Measurements from ENCODE around the gene FOXJ3. TPM values are rescaled to one million over a fixed set of nuclear protein-coding genes. Genes with fewer than 3 reads are reported as not detected.
"Not testable (repeated sequence)": the region's sequence is repeated elsewhere in the genome, so short reads cannot be mapped to it uniquely, and the experiment has no call there.

The FOXJ3 gene
- total RNA-seq, 2 experiments from 2014 or later: 39.3 to 41.9 TPM

GRCh38 chr1:42206930-42207329 lies 128.1 kb downstream of the FOXJ3 start:
- not testable (repeated sequence) for H3K4me1 Mint-ChIP-seq, H3K27me3 Mint-ChIP-seq, DNase-seq, ATAC-seq, H3K27ac Mint-ChIP-seq, H3K4me3 Mint-ChIP-seq
- peaks cover 68% of the 10 kb centered on the region for H3K36me3 Mint-ChIP-seq
- H3K9me3 Mint-ChIP-seq (ENCODE audit: low read depth): peaks cover 17% of the 10 kb centered on the region
- CTCF ChIA-PET: interaction anchor here (1.0 kb wide), 1 partner anchor 34 kb away, joined by 4 read pairs; no protein-coding TSS in a partner anchor

DNA sequence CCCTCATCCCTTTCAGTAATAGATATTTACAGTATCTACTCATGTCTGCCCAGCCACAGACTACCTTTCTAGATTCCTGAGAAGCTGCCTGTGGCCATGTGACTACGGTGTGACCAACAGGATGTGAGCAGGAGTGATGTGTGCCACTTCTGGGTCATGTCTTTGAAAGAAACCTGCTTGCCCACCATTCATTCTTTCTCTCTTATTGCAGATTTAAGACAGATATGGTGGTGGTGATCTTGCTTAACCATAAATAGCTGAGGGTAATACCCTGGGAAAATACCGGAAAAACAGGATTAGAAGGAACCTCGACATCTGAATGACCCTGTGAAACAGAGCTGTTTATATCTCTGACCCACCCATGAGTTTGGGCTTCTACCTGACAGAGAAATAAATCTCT lies 128.9 kb downstream of the FOXJ3 start:
- no peak overlapping the region for H3K27ac Mint-ChIP-seq
- ATAC-seq (no peak), DNase-seq (no peak)
- peaks cover 67% of the 10 kb centered on the region for H3K36me3 Mint-ChIP-seq
- H3K9me3 Mint-ChIP-seq (ENCODE audit: low read depth): peaks cover 17% of the 10 kb centered on the region
- no peaks in the 10 kb centered on the region for H3K27me3 Mint-ChIP-seq
- H3K4me1 Mint-ChIP-seq: peaks cover 9% of the 10 kb centered on the region
- CTCF ChIA-PET: interaction anchor here (1.0 kb wide), 1 partner anchor 33 kb away, joined by 4 read pairs; no protein-coding TSS in a partner anchor
- no peak overlapping the region for H3K4me3 Mint-ChIP-seq

DNA sequence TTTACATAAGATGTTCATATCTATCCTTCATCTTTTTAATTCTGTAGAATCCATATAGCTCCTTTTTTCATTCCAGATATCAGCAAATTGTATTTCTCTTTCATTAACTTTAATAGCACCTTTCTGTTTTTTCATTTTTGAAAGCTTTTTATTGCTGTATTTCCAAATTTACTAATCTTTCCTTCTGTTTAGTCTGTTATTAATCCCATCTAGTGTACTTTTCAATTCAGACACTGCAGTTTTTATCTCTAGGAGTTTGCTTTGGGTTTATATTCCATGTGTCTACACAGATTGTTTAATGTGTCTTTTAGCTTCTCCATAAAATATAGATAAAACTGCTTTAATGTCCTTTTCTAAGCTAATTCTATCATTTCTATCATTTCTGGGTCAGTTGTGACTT lies 133.0 kb downstream of the FOXJ3 start:
- ATAC-seq (no peak), DNase-seq (no peak)
- H3K4me1 Mint-ChIP-seq: peaks cover 5% of the 10 kb centered on the region
- H3K4me3 Mint-ChIP-seq: no peak overlapping the region
- H3K27me3 Mint-ChIP-seq: no peaks in the 10 kb centered on the region
- CTCF ChIA-PET: interaction anchor here (1.5 kb wide), 1 partner anchor 28 kb away, joined by 3 read pairs; no protein-coding TSS in a partner anchor
- no peak overlapping the region for H3K27ac Mint-ChIP-seq
- peaks cover 61% of the 10 kb centered on the region for H3K36me3 Mint-ChIP-seq
- H3K9me3 Mint-ChIP-seq (ENCODE audit: low read depth): peaks cover 9% of the 10 kb centered on the region

GRCh38 chr1:42198251-42198650 lies 136.8 kb downstream of the FOXJ3 start:
- no peak for ATAC-seq
- no peaks in the 10 kb centered on the region for H3K27me3 Mint-ChIP-seq
- no peak for DNase-seq
- H3K27ac Mint-ChIP-seq: no peak overlapping the region
- H3K4me1 Mint-ChIP-seq: no peaks in the 10 kb centered on the region
- H3K4me3 Mint-ChIP-seq: no peak overlapping the region
- H3K36me3 Mint-ChIP-seq: peaks cover 48% of the 10 kb centered on the region
- CTCF ChIA-PET: no interaction called here
- H3K9me3 Mint-ChIP-seq (ENCODE audit: low read depth): peaks cover 6% of the 10 kb centered on the region

DNA sequence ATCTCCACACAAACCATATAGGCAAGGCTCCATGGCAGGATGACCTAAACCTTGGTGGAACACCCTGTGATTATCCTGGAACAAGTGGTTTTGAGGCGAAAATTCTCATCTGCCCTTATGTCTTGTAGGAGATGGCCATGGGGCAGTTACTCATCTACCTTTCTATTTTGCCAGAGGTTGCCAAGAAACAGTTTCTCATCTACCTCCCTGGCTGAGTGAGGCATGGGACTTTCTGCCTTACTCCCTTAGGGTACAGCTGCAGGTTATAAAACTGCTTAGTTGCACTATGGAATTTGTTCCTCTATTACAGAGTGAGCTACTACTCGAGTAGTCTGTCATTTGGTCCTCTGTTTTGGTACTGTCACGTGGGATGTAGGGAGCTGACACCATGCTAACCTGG lies 139.2 kb downstream of the FOXJ3 start:
- H3K27ac Mint-ChIP-seq: no peak overlapping the region
- no peak overlapping the region for H3K4me3 Mint-ChIP-seq
- H3K36me3 Mint-ChIP-seq: peaks cover 36% of the 10 kb centered on the region
- no peaks in the 10 kb centered on the region for H3K27me3 Mint-ChIP-seq
- ATAC-seq (no peak), DNase-seq (no peak)
- peaks cover 7% of the 10 kb centered on the region for H3K4me1 Mint-ChIP-seq
- no peaks in the 10 kb centered on the region for H3K9me3 Mint-ChIP-seq (ENCODE audit: low read depth)
- CTCF ChIA-PET: no interaction called here

- peaks cover 38% of the 10 kb centered on the region for H3K36me3 Mint-ChIP-seq
- peaks cover 7% of the 10 kb centered on the region for H3K4me1 Mint-ChIP-seq
- no peak overlapping the region for H3K27ac Mint-ChIP-seq
- H3K4me3 Mint-ChIP-seq: no peak overlapping the region
- CTCF ChIA-PET: interaction anchor here (1.1 to 2.0 kb wide), 2 partner anchors 18 to 33 kb away, joined by 3 to 7 read pairs; no protein-coding TSS in a partner anchor
- H3K27me3 Mint-ChIP-seq: no peaks in the 10 kb centered on the region
- DNase-seq: no peak
- no peaks in the 10 kb centered on the region for H3K9me3 Mint-ChIP-seq (ENCODE audit: low read depth)
- no peak for ATAC-seq
These were observed 142.9 kb downstream of the FOXJ3 start for GRCh38 chr1:42192106-42192505.

DNA sequence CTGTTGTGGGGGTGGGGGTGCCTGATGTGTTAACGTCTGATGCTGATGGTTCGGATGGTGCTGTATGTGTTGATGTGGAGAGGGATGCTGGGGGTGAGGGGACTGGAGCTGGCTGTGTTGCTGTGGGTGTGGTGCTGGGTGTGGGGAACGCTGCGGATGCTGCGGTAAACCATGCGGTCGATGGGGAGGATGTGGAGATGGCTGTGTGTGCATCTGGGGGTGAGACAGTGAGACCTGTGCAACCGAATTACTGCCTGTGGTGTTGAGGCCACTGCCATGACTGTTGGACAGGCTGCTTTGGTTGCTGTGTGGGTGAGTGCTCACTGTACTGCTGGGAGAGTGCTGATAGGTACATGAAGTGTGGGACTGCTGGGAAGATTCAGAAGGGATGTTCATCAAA lies 143.7 kb downstream of the FOXJ3 start:
- H3K36me3 Mint-ChIP-seq: peaks cover 36% of the 10 kb centered on the region

GRCh38 chr1:42189931-42190853 lies 144.8 kb downstream of the FOXJ3 start:
- DNase-seq (no peak), ATAC-seq (no peak)
- H3K36me3 Mint-ChIP-seq: peaks cover 43% of the 10 kb centered on the region
- H3K4me3 Mint-ChIP-seq: no peak overlapping the region
- H3K9me3 Mint-ChIP-seq (ENCODE audit: low read depth): no peaks in the 10 kb centered on the region
- CTCF ChIA-PET: interaction anchor here (0.9 kb wide), 1 partner anchor 16 kb away, joined by 3 read pairs; no protein-coding TSS in a partner anchor
- no peaks in the 10 kb centered on the region for H3K27me3 Mint-ChIP-seq
- peaks cover 10% of the 10 kb centered on the region for H3K4me1 Mint-ChIP-seq
- no peak overlapping the region for H3K27ac Mint-ChIP-seq

More for the DNA sequence above, 143.7 kb downstream of the FOXJ3 start:
- Mint-ChIP-seq H3K27me3 (no peaks in the 10 kb centered on the region), H3K4me1 (peaks cover 7% of the 10 kb centered on the region), H3K9me3 (ENCODE audit: low read depth) (no peaks in the 10 kb centered on the region), H3K4me3 (no peak overlapping the region), H3K27ac (no peak overlapping the region)
- DNase-seq: no peak
- no peak for ATAC-seq
- CTCF ChIA-PET: interaction anchor here (0.9 to 2.0 kb wide), 2 partner anchors 18 kb away, joined by 3 to 7 read pairs; no protein-coding TSS in a partner anchor

DNA sequence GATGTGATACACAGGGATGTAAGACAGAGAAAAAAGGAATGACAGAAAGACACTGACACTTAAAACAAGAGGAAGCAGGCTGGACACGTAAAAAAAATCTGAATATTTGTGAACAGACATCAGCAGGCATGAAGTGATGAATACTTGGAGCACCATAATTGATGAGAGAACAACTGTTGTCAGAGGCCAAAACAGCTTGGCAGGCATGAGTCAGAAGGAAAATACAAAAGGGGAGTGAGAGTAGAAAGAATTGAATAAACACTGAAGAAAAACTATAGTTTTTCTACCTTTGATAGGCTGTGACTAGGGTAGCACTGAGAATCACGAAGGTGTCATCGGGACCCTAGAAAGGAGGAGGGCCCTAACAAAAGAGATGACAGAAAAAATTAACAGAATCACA lies 148.9 kb downstream of the FOXJ3 start:
- DNase-seq (no peak), ATAC-seq (no peak)
- Mint-ChIP-seq H3K4me3 (no peak overlapping the region), H3K9me3 (ENCODE audit: low read depth) (no peaks in the 10 kb centered on the region), H3K27me3 (no peaks in the 10 kb centered on the region), H3K36me3 (peaks cover 35% of the 10 kb centered on the region), H3K27ac (peak overlapping the region; percentile 22), H3K4me1 (peaks cover 6% of the 10 kb centered on the region)
- CTCF ChIA-PET: interaction anchor here (0.8 kb wide), 1 partner anchor 13 kb away, joined by 3 read pairs; no protein-coding TSS in a partner anchor

- Mint-ChIP-seq H3K27ac (no peak overlapping the region), H3K27me3 (no peaks in the 10 kb centered on the region), H3K4me3 (no peak overlapping the region), H3K4me1 (peaks cover 5% of the 10 kb centered on the region), H3K36me3 (peaks cover 31% of the 10 kb centered on the region), H3K9me3 (ENCODE audit: low read depth) (no peaks in the 10 kb centered on the region)
- no peak for ATAC-seq
- CTCF ChIA-PET: interaction anchor here (1.6 kb wide), 1 partner anchor 11 kb away, joined by 5 read pairs; no protein-coding TSS in a partner anchor
- DNase-seq: no peak
These were observed 150.4 kb downstream of the FOXJ3 start for GRCh38 chr1:42184616-42185015.

- Mint-ChIP-seq H3K36me3 (peaks cover 27% of the 10 kb centered on the region), H3K4me3 (no peak overlapping the region), H3K4me1 (peaks cover 5% of the 10 kb centered on the region), H3K27me3 (no peaks in the 10 kb centered on the region), H3K9me3 (ENCODE audit: low read depth) (no peaks in the 10 kb centered on the region), H3K27ac (no peak overlapping the region)
- DNase-seq: no peak
- CTCF ChIA-PET: interaction anchor here (1.6 kb wide), 1 partner anchor 11 kb away, joined by 5 read pairs; no protein-coding TSS in a partner anchor
- ATAC-seq: no peak
These were observed 151.1 kb downstream of the FOXJ3 start for GRCh38 chr1:42183957-42184268.

DNA sequence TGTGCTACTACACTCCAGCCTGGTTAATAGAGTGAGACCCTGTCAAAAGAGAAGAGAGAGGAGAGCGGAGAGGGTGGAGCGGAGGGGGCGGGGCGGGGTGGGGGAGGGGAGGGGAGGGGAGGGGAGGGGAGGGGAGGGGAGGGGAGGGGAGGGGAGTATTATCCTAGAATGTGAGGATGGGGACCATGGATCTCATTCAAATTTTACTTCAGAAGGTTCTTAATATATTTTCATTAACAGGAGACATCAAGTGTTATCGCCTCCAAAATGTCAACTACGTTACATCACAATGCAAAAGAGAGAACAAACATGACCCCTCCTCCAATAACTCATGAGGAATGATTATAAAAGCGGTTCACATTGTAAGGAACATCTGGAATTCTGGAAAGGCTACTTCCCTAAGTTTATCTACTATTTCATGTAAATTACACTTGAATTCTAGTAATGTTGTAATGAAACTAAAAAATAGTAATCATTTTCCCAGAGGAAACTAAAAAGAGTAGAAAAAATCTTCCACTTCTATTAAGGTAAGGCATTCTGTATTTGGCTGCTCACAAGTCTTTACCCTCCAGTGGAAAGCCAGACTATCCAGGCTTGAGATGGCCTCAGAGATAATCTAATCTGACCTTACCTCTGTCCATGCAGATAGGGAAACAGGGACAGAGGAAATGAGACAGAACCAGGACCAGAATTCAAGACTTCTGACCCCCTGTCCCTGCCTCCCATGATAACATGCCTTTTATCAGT lies 151.7 kb downstream of the FOXJ3 start:
- H3K4me3 Mint-ChIP-seq: no peak overlapping the region
- H3K36me3 Mint-ChIP-seq: peaks cover 24% of the 10 kb centered on the region
- CTCF ChIA-PET: interaction anchor here (1.6 kb wide), 1 partner anchor 10 kb away, joined by 5 read pairs; no protein-coding TSS in a partner anchor
- ATAC-seq (no peak), DNase-seq (no peak)
- H3K4me1 Mint-ChIP-seq: peaks cover 5% of the 10 kb centered on the region
- H3K27ac Mint-ChIP-seq: no peak overlapping the region
- no peaks in the 10 kb centered on the region for H3K9me3 Mint-ChIP-seq (ENCODE audit: low read depth)
- H3K27me3 Mint-ChIP-seq: no peaks in the 10 kb centered on the region

- Mint-ChIP-seq H3K4me3 (no peak overlapping the region), H3K4me1 (peaks cover 5% of the 10 kb centered on the region), H3K27ac (no peak overlapping the region), H3K36me3 (peaks cover 14% of the 10 kb centered on the region), H3K27me3 (no peaks in the 10 kb centered on the region), H3K9me3 (ENCODE audit: low read depth) (no peaks in the 10 kb centered on the region)
- ATAC-seq: no peak
- CTCF ChIA-PET: no interaction called here
- DNase-seq: no peak
These were observed 153.3 kb downstream of the FOXJ3 start for GRCh38 chr1:42181687-42182086.
